Mesendoderm (in vitro differentiated cells): ENCODE data around the gene VGLL3.

Source experiments
- DNase-seq: peaks from one replicate; pipeline ENCODE4 v3.0.0; 2013
- H2AK5ac ChIP-seq: 2 replicates; pipeline ENCODE4 v1.6.1; 2013; ENCODE audit warnings: low read length, inconsistent platforms
- H2BK120ac ChIP-seq: 2 replicates; pipeline ENCODE4 v1.6.1; 2013; ENCODE audit warnings: low read depth, mild to moderate bottlenecking, low read length, moderate library complexity, mixed read lengths
- H2BK15ac ChIP-seq: replicated peaks from 2 replicates; pipeline ENCODE4 v1.6.1; 2013; ENCODE audit warnings: low read depth, mild to moderate bottlenecking, moderate library complexity
- H2BK5ac ChIP-seq: 2 replicates; pipeline ENCODE4 v1.6.1; 2013; ENCODE audit warnings: low read length, inconsistent platforms
- H3K18ac ChIP-seq: 2 replicates; pipeline ENCODE4 v1.6.1; 2013; ENCODE audit warnings: mild to moderate bottlenecking, low read length, mixed read lengths
- H3K23ac ChIP-seq: one replicate; pipeline ENCODE4 v1.6.1; 2013; ENCODE audit warnings: low read length
- H3K27ac ChIP-seq: 2 replicates; pipeline ENCODE4 v1.5.1; 2013; ENCODE audit warnings: low read depth, mild to moderate bottlenecking, inconsistent platforms, low read length, moderate library complexity
- H3K27me3 ChIP-seq: 2 replicates; pipeline ENCODE4 v1.6.1; 2013; ENCODE audit warnings: low read length, control low read depth, mild to moderate bottlenecking, inconsistent platforms; ENCODE audit not compliant: insufficient read depth, poor library complexity
- H3K36me3 ChIP-seq: 2 replicates; pipeline ENCODE4 v1.6.1; 2013; ENCODE audit warnings: low read length, inconsistent platforms; ENCODE audit not compliant: control insufficient read depth, insufficient read depth
- H3K4ac ChIP-seq: one replicate; pipeline ENCODE4 v1.6.1; 2013; ENCODE audit warnings: low read depth, mild to moderate bottlenecking, low read length, moderate library complexity
- H3K4me1 ChIP-seq: 2 replicates; pipeline ENCODE4 v1.6.1; 2013; ENCODE audit warnings: low read depth, low read length, inconsistent platforms; ENCODE audit not compliant: control insufficient read depth
- H3K4me2 ChIP-seq: 2 replicates; pipeline ENCODE4 v1.6.1; 2013; ENCODE audit warnings: low read length
- H3K4me3 ChIP-seq: 2 replicates; pipeline ENCODE4 v1.5.1; 2013; ENCODE audit warnings: mild to moderate bottlenecking, low read length
- H3K56ac ChIP-seq: one replicate; pipeline ENCODE4 v1.6.1; 2013; ENCODE audit warnings: low read length
- H3K79me1 ChIP-seq: 2 replicates; pipeline ENCODE4 v1.6.1; 2013; ENCODE audit warnings: low read length, inconsistent platforms
- H3K79me2 ChIP-seq: 2 replicates; pipeline ENCODE4 v1.6.1; 2013; ENCODE audit warnings: mild to moderate bottlenecking, low read length; ENCODE audit not compliant: control insufficient read depth, insufficient read depth
- H3K9ac ChIP-seq: 2 replicates; pipeline ENCODE4 v1.6.1; 2013; ENCODE audit warnings: low read length, inconsistent platforms
- H4K5ac ChIP-seq: one replicate; pipeline ENCODE4 v1.6.1; 2013; ENCODE audit warnings: low read length
- H4K8ac ChIP-seq: one replicate; pipeline ENCODE4 v1.6.1; 2013; ENCODE audit warnings: low read depth, mild to moderate bottlenecking, control low read depth, low read length, moderate library complexity
- WGBS: extraction: QIAGEN DNeasy Blood & Tissue Kit; methylation state at CpG from one replicate; pipeline ENCODE4 v1.1.7; 2013; ENCODE audit warnings: low lambda C conversion rate, missing lambda C conversion rate; ENCODE audit not compliant: insufficient coverage; ENCODE audit errors: extremely low coverage; 5-methylcytosine and 5-hydroxymethylcytosine counted together

Gene VGLL3

GRCh38 chr3:87002346-87002745 lies 11.4 kb upstream of the VGLL3 start:
- H3K23ac ChIP-seq = no peak overlapping the region
- WGBS = no CpG with 5 or more reads among the region's 4 CpGs
- no peak overlapping the region for H2BK120ac ChIP-seq
- no peak overlapping the region for H3K4me3 ChIP-seq
- no peaks in the 10 kb centered on the region for H3K79me1 ChIP-seq
- H4K5ac ChIP-seq = no peak overlapping the region
- H2BK5ac ChIP-seq = no peak overlapping the region
- no peaks in the 10 kb centered on the region for H3K36me3 ChIP-seq
- no peaks in the 10 kb centered on the region for H3K27me3 ChIP-seq
- no peak overlapping the region for H4K8ac ChIP-seq
- no peak overlapping the region for H2AK5ac ChIP-seq
- H2BK15ac ChIP-seq = no peak overlapping the region
- H3K4me2 ChIP-seq = no peak overlapping the region
- no peak overlapping the region for H3K4ac ChIP-seq
- H3K56ac ChIP-seq = no peak overlapping the region
- H3K79me2 ChIP-seq = no peaks in the 10 kb centered on the region
- no peaks in the 10 kb centered on the region for H3K4me1 ChIP-seq
- H3K9ac ChIP-seq = no peak overlapping the region
- no peak for DNase-seq
- H3K27ac ChIP-seq = no peak overlapping the region
- H3K18ac ChIP-seq = no peak overlapping the region

- Histone ChIP-seq H3K4me1 (no peaks in the 10 kb centered on the region), H3K27ac (no peak overlapping the region), H3K4ac (no peak overlapping the region), H3K9ac (no peak overlapping the region), H2BK120ac (no peak overlapping the region), H4K5ac (no peak overlapping the region), H2AK5ac (no peak overlapping the region), H2BK15ac (no peak overlapping the region), H2BK5ac (no peak overlapping the region), H3K79me2 (no peaks in the 10 kb centered on the region), H3K4me2 (no peak overlapping the region), H3K36me3 (no peaks in the 10 kb centered on the region), H3K23ac (no peak overlapping the region), H3K18ac (no peak overlapping the region), H4K8ac (no peak overlapping the region), H3K79me1 (no peaks in the 10 kb centered on the region), H3K56ac (no peak overlapping the region), H3K4me3 (no peak overlapping the region), H3K27me3 (no peaks in the 10 kb centered on the region)
- no peak for DNase-seq
- no CpG with 5 or more reads among the region's 4 CpGs for WGBS
Observed at GRCh38 chr3:87001473-87002098, 10.6 kb upstream of the VGLL3 start.

- Histone ChIP-seq H3K56ac (no peak overlapping the region), H2AK5ac (no peak overlapping the region), H2BK5ac (no peak overlapping the region), H2BK15ac (no peak overlapping the region), H3K4me2 (no peak overlapping the region), H3K18ac (no peak overlapping the region), H3K27me3 (no peaks in the 10 kb centered on the region), H2BK120ac (no peak overlapping the region), H3K4ac (no peak overlapping the region), H4K8ac (no peak overlapping the region), H3K27ac (no peak overlapping the region), H3K23ac (no peak overlapping the region), H3K36me3 (no peaks in the 10 kb centered on the region), H4K5ac (no peak overlapping the region), H3K4me3 (no peak overlapping the region), H3K79me2 (no peaks in the 10 kb centered on the region), H3K9ac (no peak overlapping the region), H3K79me1 (no peaks in the 10 kb centered on the region), H3K4me1 (peaks cover 2% of the 10 kb centered on the region)
- no peak for DNase-seq
- WGBS = no CpG with 5 or more reads among the region's 4 CpGs
Observed at GRCh38 chr3:87000940-87001339, 10.0 kb upstream of the VGLL3 start.

- Histone ChIP-seq H3K23ac (no peak overlapping the region), H2BK5ac (no peak overlapping the region), H3K9ac (no peak overlapping the region), H2BK120ac (no peak overlapping the region), H3K4me1 (peaks cover 5% of the 10 kb centered on the region), H3K4ac (no peak overlapping the region), H3K36me3 (no peaks in the 10 kb centered on the region), H3K79me2 (no peaks in the 10 kb centered on the region), H3K27ac (no peak overlapping the region), H3K56ac (no peak overlapping the region), H3K79me1 (no peaks in the 10 kb centered on the region), H2AK5ac (no peak overlapping the region), H3K4me3 (no peak overlapping the region), H3K18ac (no peak overlapping the region), H4K5ac (no peak overlapping the region), H2BK15ac (no peak overlapping the region), H4K8ac (no peak overlapping the region), H3K4me2 (no peak overlapping the region), H3K27me3 (no peaks in the 10 kb centered on the region)
- DNase-seq = no peak
- WGBS = no CpG with 5 or more reads among the region's 1 CpG
Observed at GRCh38 chr3:86998569-86998968, 7.6 kb upstream of the VGLL3 start.

GRCh38 chr3:86996261-86996955 lies 5.5 kb upstream of the VGLL3 start:
- H4K5ac ChIP-seq = no peak overlapping the region
- no peak overlapping the region for H3K23ac ChIP-seq
- H3K4me2 ChIP-seq = no peak overlapping the region
- H3K27me3 ChIP-seq = no peaks in the 10 kb centered on the region
- H2BK120ac ChIP-seq = no peak overlapping the region
- H3K4ac ChIP-seq = no peak overlapping the region
- no CpG with 5 or more reads among the region's 5 CpGs for WGBS
- DNase-seq = peak; percentile 37
- H2BK15ac ChIP-seq = no peak overlapping the region
- peak overlapping the region; percentile 60 for H3K18ac ChIP-seq
- H3K79me1 ChIP-seq = no peaks in the 10 kb centered on the region
- H2AK5ac ChIP-seq = no peak overlapping the region
- H3K4me1 ChIP-seq = peaks cover 5% of the 10 kb centered on the region
- peak overlapping the region; percentile 5 for H4K8ac ChIP-seq
- no peaks in the 10 kb centered on the region for H3K79me2 ChIP-seq
- H3K56ac ChIP-seq = no peak overlapping the region
- no peak overlapping the region for H2BK5ac ChIP-seq
- H3K9ac ChIP-seq = no peak overlapping the region
- no peak overlapping the region for H3K27ac ChIP-seq
- H3K36me3 ChIP-seq = no peaks in the 10 kb centered on the region
- no peak overlapping the region for H3K4me3 ChIP-seq

DNA sequence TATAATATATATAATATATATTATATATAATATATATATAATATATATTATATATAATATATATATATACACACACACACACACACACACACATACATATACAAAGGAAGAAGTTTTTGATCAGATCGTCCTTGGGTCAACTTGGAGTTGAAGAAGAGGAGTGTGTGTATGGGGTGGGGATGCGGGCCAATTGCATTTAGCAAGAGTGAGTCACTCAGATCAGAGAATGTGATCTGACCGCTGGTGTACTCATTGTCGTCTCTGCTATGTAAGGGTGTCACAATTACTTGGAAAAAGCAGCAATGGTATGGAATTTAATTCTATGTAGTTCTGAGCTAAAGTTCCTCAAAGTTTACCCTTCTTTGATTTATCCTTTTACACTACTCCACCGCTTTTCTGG lies 4.6 kb upstream of the VGLL3 start:
- Histone ChIP-seq H3K23ac (no peak overlapping the region), H4K5ac (no peak overlapping the region), H3K4ac (no peak overlapping the region), H3K27ac (no peak overlapping the region), H3K4me3 (no peak overlapping the region), H3K4me2 (no peak overlapping the region), H2BK5ac (no peak overlapping the region), H4K8ac (no peak overlapping the region), H2AK5ac (no peak overlapping the region), H3K56ac (no peak overlapping the region), H2BK120ac (no peak overlapping the region), H3K79me2 (no peaks in the 10 kb centered on the region), H3K18ac (no peak overlapping the region), H3K9ac (no peak overlapping the region), H2BK15ac (no peak overlapping the region), H3K27me3 (no peaks in the 10 kb centered on the region), H3K4me1 (peaks cover 5% of the 10 kb centered on the region), H3K36me3 (no peaks in the 10 kb centered on the region), H3K79me1 (no peaks in the 10 kb centered on the region)
- WGBS = no CpG with 5 or more reads among the region's 5 CpGs
- DNase-seq = peak; percentile 72
